HG03439 (cell line): ENCODE measurements around the gene SLC4A2.

Experiments used
- ATAC-seq: cut with Tn5 transposase; IDR thresholded peaks from one replicate; pipeline ENCODE4 v1.9.1; 2021; ENCODE audit warnings: mild to moderate bottlenecking, moderate library complexity; ENCODE audit not compliant: unreplicated experiment

SLC4A2 gene

DNA sequence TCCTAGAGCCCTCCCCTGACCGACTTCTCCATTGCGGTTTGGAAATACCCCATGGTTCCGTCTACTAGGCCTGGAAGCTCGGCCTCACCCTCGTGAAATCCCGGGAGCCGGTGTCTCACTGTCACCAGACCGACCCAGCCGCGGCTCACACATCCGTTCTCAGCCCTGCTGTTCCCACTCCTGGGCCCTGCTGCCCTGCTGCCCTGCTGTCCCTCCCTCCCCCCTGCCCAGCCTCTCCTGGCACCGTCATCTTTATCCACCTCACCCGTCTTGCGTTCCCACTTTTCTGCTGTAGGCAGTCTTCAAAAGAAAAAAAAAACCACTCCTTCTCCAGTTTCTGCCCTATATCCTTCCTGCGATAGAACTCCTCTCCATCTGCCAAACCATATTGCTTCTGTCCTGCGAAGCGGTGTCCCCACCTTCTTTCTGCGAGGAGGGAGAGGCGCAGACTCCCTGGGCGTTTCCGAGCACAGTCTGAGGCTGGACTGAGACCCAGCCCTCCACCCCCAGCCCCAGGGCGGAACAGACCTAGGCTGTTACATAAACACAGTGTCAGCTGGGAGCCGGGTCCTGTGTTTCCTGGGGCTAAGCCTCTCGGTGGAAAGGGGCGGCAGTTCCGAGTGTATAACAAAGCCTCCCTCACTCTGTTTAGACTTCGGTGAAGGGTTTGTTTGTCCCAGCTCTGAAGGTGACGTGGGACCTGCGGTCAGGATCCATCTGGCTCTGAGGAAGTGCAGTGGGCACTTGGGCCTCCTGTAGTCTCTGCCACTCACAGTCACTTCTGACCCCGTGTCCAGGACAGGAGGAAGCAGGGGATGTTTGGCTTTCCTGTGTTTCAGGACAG, 29.7 kb downstream of the SLC4A2 start:
- no peak for ATAC-seq

DNA sequence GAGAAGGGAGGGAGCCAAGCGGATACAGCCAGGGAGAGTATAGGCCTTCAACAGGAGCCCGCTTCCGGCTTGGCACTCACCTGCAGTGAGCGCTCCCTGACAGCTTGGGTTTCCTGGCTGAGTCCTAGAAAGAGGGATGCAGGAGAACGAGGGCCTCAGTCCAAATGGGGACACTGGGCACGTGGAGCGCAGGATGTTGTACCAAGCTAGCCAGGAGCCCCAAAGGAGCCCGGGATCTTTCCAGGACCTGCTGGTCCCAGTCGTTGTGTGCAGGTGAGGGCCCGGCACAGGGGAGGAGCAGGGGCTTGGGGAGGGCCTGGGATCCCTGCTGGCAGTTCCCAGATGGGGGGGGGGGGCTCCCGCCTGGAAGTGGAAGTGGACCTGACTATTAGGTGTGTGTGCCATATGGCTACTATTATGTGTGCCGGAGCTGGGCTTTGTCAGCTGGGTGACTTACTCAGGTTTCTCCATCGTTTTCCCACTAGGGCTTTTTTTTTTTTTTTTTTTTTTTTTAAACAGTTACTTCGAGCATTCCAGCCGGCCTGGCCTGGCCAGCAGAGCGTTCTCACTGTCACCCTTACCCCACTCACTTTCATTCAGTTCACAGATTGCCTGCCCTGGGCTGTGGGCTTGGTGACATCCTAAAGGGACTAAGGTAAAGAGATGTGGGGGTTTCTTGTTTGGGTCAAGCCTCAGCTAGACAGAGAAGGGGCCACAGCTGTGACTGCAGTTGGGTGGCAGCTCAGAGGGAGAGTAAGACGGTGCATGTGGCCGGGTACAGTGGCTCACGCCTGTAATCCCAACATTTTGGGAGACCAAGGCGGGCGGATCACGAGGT, 30.7 kb downstream of the SLC4A2 start:
- no peak for ATAC-seq

DNA sequence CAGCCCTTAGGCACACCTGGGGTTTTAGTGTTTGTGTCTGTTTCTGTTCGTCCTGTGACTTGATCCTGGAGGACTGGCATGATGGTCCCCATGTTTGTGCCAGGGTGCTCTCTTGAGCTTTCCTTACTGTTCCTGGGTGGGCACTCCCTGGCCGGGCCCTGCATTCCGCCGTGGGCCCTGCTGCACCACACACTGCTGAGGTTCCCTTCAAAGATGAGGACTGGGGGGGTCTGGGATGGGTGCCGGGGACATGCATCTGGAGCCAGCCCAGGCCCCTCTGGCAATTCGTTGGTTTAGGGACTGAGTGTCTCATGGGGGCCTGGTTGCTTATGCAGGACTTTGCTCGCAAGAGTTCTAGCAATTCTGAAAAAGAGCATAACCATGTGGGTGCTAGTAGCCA, 31.6 kb downstream of the SLC4A2 start:
- no peak for ATAC-seq

DNA sequence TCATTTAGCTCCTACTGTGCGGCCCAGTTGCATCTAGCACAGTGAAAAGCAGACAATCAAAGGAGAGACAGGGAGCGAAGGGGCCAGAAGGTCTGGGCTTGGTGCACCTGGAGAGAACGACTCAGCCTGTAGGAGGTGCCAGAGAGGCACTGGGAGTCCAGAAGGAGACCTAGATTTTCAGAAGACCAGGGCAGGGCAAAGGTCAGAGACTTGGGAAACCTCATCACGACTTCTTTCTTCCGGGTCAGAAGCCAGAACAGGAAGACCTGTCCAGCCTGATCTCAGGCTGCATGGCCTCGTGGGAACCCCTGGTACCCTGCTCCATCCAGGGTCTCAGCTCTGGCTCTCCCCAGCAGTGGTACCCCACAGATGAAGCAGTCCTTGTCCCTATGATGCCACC, 32.0 kb downstream of the SLC4A2 start:
- no peak for ATAC-seq

DNA sequence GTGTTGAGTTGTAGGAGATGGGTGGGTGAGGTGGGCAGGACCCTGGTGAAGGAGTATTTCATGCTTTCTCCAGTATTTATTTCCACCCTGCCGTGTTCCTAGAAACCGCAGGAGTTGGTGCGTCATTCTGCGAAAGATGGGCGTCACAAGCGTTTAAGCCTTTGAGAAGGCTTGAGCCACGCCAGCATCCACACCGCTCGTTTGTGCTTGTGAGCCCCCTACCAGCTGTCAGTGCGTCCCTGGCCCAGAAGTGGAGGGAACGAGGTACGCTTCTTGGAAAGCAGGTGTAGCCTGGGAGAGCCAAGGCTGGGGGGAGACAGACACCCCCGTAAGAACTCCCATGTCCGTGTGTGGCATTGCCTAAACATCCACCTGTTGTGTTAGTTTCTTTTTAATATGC, 32.6 kb downstream of the SLC4A2 start:
- ATAC-seq, result no peak

DNA sequence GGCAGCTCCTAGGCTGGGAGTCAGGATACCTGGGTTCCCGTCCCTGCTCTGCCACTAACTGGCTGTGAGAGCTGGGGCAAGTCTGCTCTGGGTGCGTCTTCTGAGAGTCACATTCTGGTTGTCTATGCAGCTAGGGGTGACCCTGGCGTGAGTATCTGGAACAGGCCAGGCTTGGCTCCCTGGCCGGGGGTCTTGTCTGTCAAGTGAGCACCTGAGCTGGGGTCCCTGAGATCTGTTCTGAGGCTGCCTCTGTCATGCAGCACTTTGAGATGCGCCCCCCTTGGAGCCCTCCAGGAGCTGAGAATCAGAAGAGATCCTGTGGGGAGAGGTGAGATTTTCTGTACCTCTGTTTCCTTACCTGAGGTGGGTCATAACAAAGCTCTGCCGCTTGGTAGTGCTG, 34.4 kb downstream of the SLC4A2 start:
- no peak for ATAC-seq

DNA sequence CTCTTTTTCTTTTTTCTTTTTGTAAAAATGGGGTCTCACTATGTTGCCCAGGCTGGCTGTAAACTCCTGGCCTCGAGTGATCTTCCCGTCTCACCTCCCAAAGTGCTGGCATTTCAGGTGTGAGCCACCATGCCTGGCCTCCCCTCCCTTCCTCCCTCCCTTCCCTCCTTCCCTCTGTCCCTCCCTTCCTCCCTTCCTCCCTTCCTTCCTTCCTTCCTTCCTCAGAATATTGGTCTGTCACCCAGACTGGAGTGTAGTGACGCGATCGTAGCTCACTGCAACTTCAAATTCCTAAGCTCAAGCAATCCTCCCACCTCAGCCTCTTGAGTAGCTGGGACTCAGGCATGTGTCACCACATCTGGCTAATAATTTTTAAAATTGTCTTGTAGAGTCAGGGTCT, 35.3 kb downstream of the SLC4A2 start:
- no peak for ATAC-seq

DNA sequence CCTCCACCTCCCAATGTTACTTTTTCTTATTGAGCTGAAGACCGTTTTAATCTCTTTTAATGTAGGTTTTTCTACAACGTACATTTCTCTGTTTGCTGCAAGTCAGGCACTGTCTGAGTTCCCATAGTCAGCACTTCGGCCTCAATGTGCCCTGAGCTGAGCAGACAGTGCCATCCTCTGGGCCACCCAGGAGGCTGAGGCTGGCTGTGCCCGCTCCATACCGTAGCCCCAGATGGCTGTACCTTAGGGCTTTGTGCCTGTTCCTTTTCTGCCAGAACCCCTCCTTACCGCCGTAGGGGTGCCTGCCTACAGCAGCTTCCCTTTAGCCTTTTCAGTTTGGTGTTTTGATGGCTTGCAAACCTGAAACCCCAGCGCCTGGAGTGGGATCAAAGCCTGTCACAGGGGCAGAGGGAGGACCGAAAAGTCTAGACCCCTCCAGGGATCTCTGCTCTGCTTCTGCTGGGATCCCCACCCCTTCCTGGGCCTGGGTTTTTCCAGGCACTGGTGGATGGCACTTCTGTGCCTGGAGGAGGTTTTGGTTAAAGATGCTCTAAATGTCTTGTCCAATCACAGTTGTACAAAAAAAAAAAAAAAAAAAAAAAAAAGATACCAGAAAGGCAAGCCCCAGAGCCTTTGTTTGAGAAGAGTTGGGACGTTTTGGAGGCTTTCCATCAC, 35.9 kb downstream of the SLC4A2 start:
- no peak for ATAC-seq

DNA sequence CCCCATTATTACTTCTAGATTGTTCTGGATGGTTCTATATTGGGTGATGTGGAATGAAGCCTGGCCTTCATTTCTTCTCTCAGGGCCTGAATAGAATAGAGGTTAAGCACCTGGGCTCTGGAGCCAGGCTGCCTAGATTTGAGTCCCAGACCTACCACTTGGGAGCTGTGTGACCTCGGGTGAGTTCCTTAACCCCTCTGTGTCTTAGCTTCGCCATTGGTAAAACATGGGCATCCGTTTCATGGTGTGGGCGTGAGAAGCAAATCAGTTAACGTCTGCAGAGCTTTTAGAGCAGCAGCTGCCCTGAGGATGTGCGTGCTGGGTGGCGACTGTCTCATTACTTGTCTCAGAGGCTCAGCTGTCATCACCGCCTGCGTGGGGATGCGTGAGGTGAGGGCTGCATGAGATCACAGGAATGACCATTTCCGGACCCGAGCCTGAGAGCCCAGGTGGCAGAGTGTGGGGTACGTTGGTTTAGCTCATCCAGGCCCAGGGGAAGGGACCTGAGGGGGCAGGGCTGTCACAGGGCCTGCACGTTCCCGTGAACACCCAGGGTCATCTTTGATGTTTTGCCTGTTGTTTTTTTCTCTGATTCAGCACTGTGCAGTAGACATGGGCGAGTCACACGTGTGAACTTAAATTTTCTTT, 36.6 kb downstream of the SLC4A2 start:
- ATAC-seq, result no peak

DNA sequence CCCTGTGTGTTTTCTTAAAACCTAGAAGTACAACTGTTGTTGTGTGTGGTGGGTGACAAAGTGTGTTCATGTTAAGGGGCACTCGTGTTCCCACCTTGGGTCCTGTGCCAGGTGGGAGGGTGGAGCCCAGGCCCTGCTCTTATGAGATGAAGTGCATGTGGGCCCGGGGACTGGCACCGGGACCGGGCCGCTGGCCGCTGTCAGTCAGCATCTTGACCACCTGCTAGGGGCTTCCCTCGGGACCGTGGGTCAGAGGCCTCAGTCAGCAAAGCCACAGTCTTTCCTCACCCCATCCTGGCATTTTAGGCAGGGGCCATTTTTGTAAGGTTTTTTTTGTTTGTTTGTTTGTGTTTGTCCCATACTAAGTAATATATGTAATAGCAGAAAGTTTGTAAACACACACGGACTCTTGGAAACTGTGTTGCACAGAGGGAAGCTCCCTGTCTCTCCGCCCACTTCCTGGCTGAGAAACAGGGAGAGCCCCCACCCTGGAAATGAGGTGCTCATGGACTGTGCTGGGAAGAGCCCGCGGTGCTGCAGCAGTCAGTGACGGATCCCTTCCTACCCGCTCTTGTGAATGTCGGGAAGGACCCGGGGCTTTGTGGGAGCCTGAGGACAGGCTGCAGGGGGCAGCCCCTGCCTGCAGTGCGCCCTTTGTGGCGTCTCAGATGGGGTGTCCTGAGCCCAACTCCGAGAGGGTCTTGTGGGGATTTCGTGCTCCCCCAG, 40.3 kb downstream of the SLC4A2 start:
- ATAC-seq, result no peak

DNA sequence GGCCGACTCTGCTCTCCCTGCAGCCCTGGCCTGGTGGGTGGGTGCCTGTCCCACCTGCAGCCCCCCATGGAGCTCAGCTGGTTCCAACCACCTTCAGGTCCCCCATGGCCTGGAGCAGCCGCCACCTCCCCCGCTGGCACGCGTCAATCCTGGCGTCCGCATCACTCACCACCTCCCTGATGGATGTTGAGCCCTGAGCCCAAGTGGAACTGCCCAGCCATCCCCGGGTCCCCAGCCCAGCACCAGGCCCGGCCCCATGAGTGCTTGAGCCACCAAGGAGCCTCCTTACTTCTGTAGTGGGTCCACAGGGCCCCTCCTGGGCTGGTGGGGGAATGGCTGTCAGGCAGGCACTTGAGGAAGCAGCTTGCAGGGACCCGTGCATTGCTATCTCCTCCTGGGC, 41.5 kb downstream of the SLC4A2 start:
- ATAC-seq, result no peak

DNA sequence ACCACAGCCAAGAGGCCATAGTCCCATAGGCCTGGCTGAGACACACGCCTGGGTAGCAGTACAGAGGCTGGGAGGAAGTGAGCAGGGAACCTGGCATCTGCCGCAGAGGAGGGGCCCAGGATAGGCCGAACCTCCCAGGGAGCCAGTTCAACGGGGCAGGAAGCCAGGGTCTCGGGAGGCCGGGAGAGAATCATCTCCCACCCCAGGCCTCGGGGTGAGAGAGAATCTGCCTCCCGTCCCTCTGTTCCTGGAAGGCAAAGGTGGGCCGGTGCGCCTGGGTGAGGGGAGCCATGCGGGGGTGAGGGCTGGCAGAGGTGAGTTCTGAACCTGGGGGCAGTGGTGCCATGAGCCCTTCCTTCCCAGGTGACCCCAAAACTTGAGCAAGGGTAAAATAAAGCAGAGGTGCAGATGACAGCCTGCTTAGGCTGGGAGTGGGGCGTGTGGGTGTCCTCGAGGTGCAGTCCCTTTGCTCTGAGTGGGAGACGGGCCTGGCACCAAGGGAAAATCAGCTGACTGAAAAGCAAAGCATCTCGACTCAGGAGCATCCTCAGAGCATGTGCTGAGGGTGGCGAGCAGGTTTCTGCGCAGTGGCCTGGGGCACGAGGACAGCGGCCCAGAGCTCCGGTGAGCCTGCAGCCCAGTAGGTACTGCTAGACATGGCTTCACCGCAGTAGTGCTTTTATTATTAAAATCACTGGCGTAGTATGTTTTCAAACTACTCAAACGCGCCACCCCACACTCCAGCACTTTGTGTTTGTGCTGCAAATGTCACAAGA, 42.4 kb downstream of the SLC4A2 start:
- ATAC-seq, result no peak

DNA sequence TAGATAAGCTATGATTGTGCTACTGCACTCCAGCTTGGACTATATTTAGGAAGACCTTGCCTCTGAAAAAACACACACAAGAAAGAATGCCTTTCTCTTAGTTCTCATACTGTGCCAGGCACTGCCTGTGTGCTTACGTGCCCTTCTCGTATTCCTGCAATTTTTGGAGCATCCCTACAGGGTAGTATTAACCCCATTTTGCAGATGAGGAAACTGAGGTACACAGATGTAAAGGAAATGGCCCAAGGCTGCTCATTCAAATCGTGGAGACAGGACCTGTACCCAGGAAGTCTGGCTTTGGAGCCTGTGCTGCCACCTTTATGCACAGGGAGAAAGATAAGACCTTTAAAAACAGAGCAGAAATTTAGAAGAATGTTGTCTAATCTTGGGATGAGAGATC, 43.6 kb downstream of the SLC4A2 start:
- ATAC-seq, result no peak

DNA sequence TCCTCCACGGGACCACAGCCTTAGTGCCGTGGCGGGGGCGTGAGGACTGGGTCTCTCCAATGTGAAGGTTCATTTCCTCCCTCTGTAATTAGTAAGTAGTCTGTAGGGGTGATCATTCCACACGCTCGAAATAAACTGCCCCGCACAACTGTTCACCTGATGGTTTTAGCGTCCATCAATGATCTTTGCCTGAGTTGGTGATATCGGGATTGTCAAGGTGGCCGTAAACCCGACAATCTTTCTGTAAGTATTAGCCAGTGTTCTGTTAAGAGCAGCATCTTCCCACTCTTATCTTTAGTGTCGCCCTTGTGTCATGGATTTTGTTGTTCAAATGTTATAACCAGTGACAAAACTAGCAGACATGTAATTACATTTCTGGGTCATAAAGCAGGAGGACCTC, 44.6 kb downstream of the SLC4A2 start:
- no peak for ATAC-seq

DNA sequence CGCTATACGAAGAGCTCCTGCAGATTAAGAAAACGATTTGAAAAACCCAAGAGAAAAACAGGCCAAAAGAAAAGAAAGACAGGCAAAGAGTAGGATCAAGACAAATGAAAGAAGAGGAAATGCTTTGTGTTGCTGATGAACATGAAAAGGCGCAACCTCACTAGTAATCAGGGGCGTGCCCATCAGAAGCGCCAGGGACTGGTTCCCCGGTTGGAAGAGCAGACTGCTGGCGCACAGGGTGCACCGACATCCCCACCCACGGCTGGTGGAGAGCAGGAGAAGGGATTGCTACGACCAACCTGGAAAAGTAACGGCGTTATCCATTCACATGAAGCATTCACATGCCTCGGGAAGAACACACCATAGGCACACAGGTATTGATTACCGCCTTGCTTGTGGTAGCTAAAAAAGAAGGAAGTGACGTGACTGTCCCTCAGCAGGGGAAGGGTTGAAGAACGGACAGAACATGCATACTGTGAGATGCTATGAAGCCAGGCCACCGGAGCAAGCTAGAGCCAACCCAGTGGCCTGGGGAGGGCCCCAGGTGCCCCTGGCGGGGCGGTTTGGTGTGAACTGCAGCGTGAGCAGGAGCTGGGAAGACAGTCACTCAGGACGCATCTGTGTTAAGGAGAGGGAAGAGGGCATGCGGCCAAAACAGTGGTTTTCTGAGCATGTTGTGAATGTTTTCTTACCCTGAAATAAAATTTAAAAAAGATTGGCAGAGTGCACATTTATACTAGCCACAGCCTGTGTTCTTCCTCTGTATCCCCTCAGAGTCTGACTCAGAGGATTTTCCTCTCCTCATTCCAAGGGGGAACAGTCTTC, 45.2 kb downstream of the SLC4A2 start:
- no peak for ATAC-seq

DNA sequence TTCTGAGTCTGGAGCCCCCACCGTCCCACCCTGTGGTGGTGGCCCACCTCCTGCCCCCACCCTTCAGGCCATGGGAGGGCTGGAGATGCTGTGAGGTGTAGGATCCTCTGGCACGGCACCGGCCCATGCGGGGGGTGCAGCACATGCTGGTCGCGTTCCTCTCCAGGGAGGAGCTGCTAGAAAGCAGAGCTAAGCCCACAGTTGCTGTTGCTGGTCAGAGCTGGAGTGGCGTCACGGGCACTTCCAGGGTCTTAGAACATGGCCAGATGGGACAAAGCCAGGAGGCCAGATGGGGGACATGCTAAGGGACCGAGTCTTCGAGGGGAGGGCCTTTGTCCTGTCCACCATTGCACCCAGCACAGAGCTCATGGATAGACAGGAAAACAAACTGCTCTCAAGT, 48.5 kb downstream of the SLC4A2 start:
- no peak for ATAC-seq

DNA sequence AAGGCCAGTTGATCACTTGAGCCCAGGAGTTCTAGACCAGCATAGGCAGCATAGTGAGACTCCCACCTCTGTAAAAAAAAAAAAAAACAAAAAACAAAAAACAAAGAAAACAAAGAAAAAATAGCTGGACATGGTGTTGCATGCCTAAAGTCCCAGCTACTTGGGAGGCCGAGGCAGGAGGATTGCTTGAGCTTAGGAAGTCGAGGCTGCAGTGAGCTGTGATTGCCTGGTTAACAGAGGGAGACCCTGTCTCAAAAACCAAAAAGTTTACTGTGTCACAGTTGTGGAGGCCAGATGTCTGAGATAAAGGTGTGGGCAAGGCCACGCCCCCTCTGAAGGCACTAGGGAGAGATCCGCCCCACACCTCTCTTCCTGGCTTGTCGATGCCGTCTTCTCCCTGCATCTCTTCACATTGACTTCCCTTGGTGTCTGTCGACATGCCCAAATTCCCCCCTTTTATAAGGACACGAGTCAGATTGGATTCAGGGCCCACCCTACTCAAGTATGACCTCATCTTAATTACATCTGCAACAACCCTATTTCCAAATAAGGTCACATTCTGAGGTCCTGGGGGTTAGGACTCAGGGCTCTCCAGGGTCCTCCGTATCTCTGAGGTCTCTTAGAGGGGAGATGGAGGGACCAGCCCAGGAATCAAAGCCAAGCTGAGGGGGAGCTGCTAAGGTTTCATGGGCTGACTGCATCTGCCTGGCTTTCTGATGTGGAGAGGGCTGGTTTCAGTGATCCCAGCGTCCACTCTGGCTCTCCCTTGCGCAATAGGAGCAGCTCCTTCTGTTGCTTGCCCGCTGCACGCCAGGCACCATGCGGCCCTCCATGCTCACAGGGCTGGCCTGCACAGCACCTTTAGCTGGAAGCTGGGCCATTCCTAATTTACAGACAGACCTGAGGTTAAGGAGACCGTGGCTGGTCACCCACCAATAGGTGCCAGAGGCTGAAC, 50.0 kb downstream of the SLC4A2 start:
- no peak for ATAC-seq
